ENCODE data around the gene IL1RL1.

- TF ChIP-seq RCOR1 (IDR thresholded peaks at IDR 0.05; ENCODE audit: low read length) (no peak), RFX5 (IDR thresholded peaks at IDR 0.05; ENCODE audit: low read length) (no peak), POLR2AphosphoS5 (IDR thresholded peaks at IDR 0.05; ENCODE audit: low read depth, low read length) (no peak), FOSL2 (IDR thresholded peaks at IDR 0.05; ENCODE audit: borderline replicate concordance, low read depth) (no peak), FOXJ3 (CRISPR knock-in tag; IDR thresholded peaks at IDR 0.05) (no peak), CHD2 (IDR thresholded peaks at IDR 0.05; ENCODE audit: low read length, partially characterized antibody) (no peak), GATA2 (CRISPR knock-in tag; IDR thresholded peaks at IDR 0.05) (no peak)
- TF ChIP-seq, protein P1, sequence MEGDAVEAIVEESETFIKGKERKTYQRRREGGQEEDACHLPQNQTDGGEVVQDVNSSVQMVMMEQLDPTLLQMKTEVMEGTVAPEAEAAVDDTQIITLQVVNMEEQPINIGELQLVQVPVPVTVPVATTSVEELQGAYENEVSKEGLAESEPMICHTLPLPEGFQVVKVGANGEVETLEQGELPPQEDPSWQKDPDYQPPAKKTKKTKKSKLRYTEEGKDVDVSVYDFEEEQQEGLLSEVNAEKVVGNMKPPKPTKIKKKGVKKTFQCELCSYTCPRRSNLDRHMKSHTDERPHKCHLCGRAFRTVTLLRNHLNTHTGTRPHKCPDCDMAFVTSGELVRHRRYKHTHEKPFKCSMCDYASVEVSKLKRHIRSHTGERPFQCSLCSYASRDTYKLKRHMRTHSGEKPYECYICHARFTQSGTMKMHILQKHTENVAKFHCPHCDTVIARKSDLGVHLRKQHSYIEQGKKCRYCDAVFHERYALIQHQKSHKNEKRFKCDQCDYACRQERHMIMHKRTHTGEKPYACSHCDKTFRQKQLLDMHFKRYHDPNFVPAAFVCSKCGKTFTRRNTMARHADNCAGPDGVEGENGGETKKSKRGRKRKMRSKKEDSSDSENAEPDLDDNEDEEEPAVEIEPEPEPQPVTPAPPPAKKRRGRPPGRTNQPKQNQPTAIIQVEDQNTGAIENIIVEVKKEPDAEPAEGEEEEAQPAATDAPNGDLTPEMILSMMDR (IDR thresholded peaks at IDR 0.05): no peak
Measured at GRCh38 chr2:102331311-102331980, 20.1 kb downstream of the IL1RL1 start.

Measured in SK-N-SH (cell line).